Measurements from ENCODE around the gene PRRX2. TPM values are rescaled to one million over a fixed set of nuclear protein-coding genes. Genes with fewer than 3 reads are reported as not detected.

The PRRX2 gene
- total and polyA plus RNA-seq, 2 of the 13 experiments (the other 11 are each of a cell fraction or from before 2014, with no cell fraction given): 0.05 TPM; not detected in 1

GRCh38 chr9:129759319-129759718 lies 93.9 kb downstream of the PRRX2 start:
- no TSS peak for BruUV-seq (replicated peaks)
- FAIRE-seq (no peak), ATAC-seq (no peak), DNase-seq (ENCODE audit: low spot score) (no peak)
- Histone ChIP-seq H3K4me2 (ENCODE audit: low read depth, low read length) (no peak overlapping the region), H3K79me2 (ENCODE audit: insufficient read depth, low read length) (no peaks in the 10 kb centered on the region), H3K4me1 (ENCODE audit: insufficient read depth, low read length) (peaks cover 26% of the 10 kb centered on the region), H3K36me3 (replicated peaks in 1 of 2; ENCODE audit: control insufficient read depth in 1 of 2, insufficient read depth in 2 of 2, low read length in 2 of 2) (no peaks in the 10 kb centered on the region), H3K9ac (ENCODE audit: insufficient read depth, low read depth, low read length) (no peak overlapping the region), H3K27ac (ENCODE audit: extremely low read length, insufficient read depth, low read length) (no peak overlapping the region), H2AFZ (ENCODE audit: low read length) (no peak overlapping the region), H4K20me1 (ENCODE audit: insufficient read depth, low read length) (no peaks in the 10 kb centered on the region), H3K9me3 (ENCODE audit: low read length) (no peaks in the 10 kb centered on the region), H3K4me3 (replicated peaks in 1 of 3; ENCODE audit: insufficient read depth in 1 of 3, low read depth in 2 of 3, low read length in 3 of 3) (no peak overlapping the region), H3K27me3 (ENCODE audit: control insufficient read depth in 1 of 2, insufficient read depth in 2 of 2, low read length in 2 of 2) (peaks cover 5 to 26% of the 10 kb centered on the region in 2 experiments)
- no peak for TF ChIP-seq LBX2 (CRISPR knock-in tag; IDR thresholded peaks at IDR 0.05; ENCODE audit: borderline replicate concordance)
- TF ChIP-seq ZNF281 (CRISPR knock-in tag; IDR thresholded peaks at IDR 0.05; ENCODE audit: borderline replicate concordance): no peak
- no peak for TF ChIP-seq ZNF546 (CRISPR knock-in tag; conservative IDR thresholded peaks at IDR 0.05)
- no peak for TF ChIP-seq ZNF496 (CRISPR knock-in tag; IDR thresholded peaks at IDR 0.05; ENCODE audit: insufficient replicate concordance)
- no peak for TF ChIP-seq ELF3 (CRISPR knock-in tag; IDR thresholded peaks at IDR 0.05)
- ChIA-PET POLR2A (no interaction called here), CTCF (ENCODE audit: low intra/inter-chr PET ratio, low total read pairs) (no interaction called here)
- 6% methylated on average over 2 of the region's 4 CpGs for WGBS (ENCODE audit: low lambda C conversion rate)
- intact Hi-C loops (cut with micrococcal nuclease; ENCODE audit: unreplicated experiment) (no loop called here), in situ Hi-C loops (cut with HindIII; ENCODE audit: extremely low pct_ligation_motif_present, low pct_unique_long_range_greater_than_20kb) (no loop called here)

Measured in HepG2 (cell line).